ENCODE measurements around the gene HOXD8.

GRCh38 chr2:176101842-176102241 lies 27.7 kb upstream of the HOXD8 start:
- no peak for TF ChIP-seq CTCF (IDR thresholded peaks at IDR 0.05)
- TF ChIP-seq POLR2A (IDR thresholded peaks at IDR 0.05), result no peak

All from lower leg skin (tissue), 3 donors.